K562 (cell line): ENCODE data around the gene PRKAA1. TPM values are rescaled to one million over a fixed set of nuclear protein-coding genes. Genes with fewer than 3 reads are reported as not detected.

Source experiments
- ATAC-seq: fragments of 200-7000 bp; cut with Tn5 transposase; 3 replicates; pipeline ENCODE4 v1.9.1; 2020; ENCODE audit warnings: moderate library complexity
- BruUV-seq: library from RNA; stranded (reverse); fragments of 400-500 nt; replicated peaks from 2 replicates; lab custom pipeline; 2021; lab: Mats Ljungman, UMichigan
- CTCF ChIA-PET: fragments of 300-600 bp; formaldehyde crosslinking; extraction: SDS; loops from one replicate; lab custom pipeline; 2021; ENCODE audit warnings: low intra/inter-chr PET ratio; lab: Yijun Ruan, JAX
- POLR2A ChIA-PET: fragments of 300-600, 350-650 bp; sonication (Branson Sonifier 250); formaldehyde crosslinking; extraction: SDS; loops from one replicate; lab custom pipeline; 2021; ENCODE audit warnings: antibody characterized with exemption, inconsistent platforms; lab: Yijun Ruan, JAX
- DNase-seq, 4 experiments: peaks; one replicate each; pipeline versions ENCODE4 v3.0.0 to v3.0.0-alpha.2; 2011 to 2018; ENCODE audit warnings: low spot score in 3 of 4, mixed read lengths in 3 of 4; ENCODE audit errors: extremely low read depth in 1 of 4
- FAIRE-seq: peaks from 2 replicates; lab custom pipeline; 2011; peaks lifted over from hg19 to GRCh38; lab: Jason Lieb, UNC
- H2AFZ ChIP-seq: 2 replicates; pipeline ENCODE4 v1.6.0; 2011; ENCODE audit warnings: low read depth, low read length, control low read depth, inconsistent platforms
- H3K27ac ChIP-seq: fragments of 200-600 bp; 3 replicates; pipeline ENCODE4 v1.8.0; 2011; ENCODE audit warnings: low read depth, mild to moderate bottlenecking, control low read depth, inconsistent platforms, low read length, moderate library complexity, mixed read lengths; ENCODE audit errors: extremely low read depth
- H3K27me3 ChIP-seq, 2 experiments: fragments of 300-600 bp in 1 of 2; 2 replicates in 1 of 2; 3 replicates in 1 of 2; pipeline versions ENCODE4 v1.6.0 to v1.8.0; 2011; ENCODE audit warnings: inconsistent platforms in 2 of 2, low read length in 2 of 2, mild to moderate bottlenecking in 1 of 2, mixed read lengths in 1 of 2, moderate library complexity in 1 of 2; ENCODE audit not compliant: control insufficient read depth in 2 of 2, insufficient read depth in 2 of 2
- H3K36me3 ChIP-seq: fragments of 300-600 bp; 3 replicates; pipeline ENCODE4 v1.8.0; 2011; ENCODE audit warnings: mild to moderate bottlenecking, low read length, inconsistent platforms; ENCODE audit not compliant: control insufficient read depth, insufficient read depth
- H3K4me1 ChIP-seq, 2 experiments: fragments of 200-600 bp in 1 of 2; replicated peaks in 1 of 2; 2 replicates in 1 of 2; 3 replicates in 1 of 2; pipeline versions ENCODE4 v1.5.1 to v1.8.0; 2011; ENCODE audit warnings: inconsistent platforms in 2 of 2, low read length in 2 of 2, mild to moderate bottlenecking in 1 of 2, mixed read lengths in 1 of 2, moderate library complexity in 1 of 2; ENCODE audit not compliant: control insufficient read depth in 2 of 2, insufficient read depth in 2 of 2
- H3K4me2 ChIP-seq: 2 replicates; pipeline ENCODE4 v1.6.1; 2011; ENCODE audit warnings: low read length, control low read depth, inconsistent platforms, mixed read lengths; ENCODE audit not compliant: insufficient read depth
- H3K4me3 ChIP-seq: fragments of 200-600 bp; sonication (generic), shearing (Covaris generic); 2 replicates; pipeline ENCODE4 v1.5.1; 2016; ENCODE audit warnings: control low read depth, inconsistent platforms
- H3K79me2 ChIP-seq: fragments of 200-600 bp; 3 replicates; pipeline ENCODE4 v1.8.0; 2011; ENCODE audit warnings: low read length, inconsistent platforms; ENCODE audit not compliant: control insufficient read depth, insufficient read depth
- H3K9ac ChIP-seq, 2 experiments: 2 replicates each; pipeline versions ENCODE4 v1.6.0 to v1.6.1; 2011; ENCODE audit warnings: low read depth in 2 of 2, low read length in 2 of 2, control low read depth in 1 of 2, inconsistent platforms in 1 of 2, mild to moderate bottlenecking in 1 of 2, mixed read lengths in 1 of 2; ENCODE audit not compliant: insufficient read depth in 1 of 2
- H3K9me1 ChIP-seq: one replicate; pipeline ENCODE4 v1.6.0; 2011; ENCODE audit warnings: inconsistent platforms, mild to moderate bottlenecking, low read length, moderate library complexity; ENCODE audit not compliant: control insufficient read depth, insufficient read depth
- H3K9me3 ChIP-seq: replicated peaks from 2 replicates; pipeline ENCODE4 v1.5.1; 2011; ENCODE audit warnings: low read depth, low read length, inconsistent platforms; ENCODE audit not compliant: control insufficient read depth, insufficient read depth
- H4K20me1 ChIP-seq: replicated peaks from 2 replicates; pipeline ENCODE4 v1.6.1; 2011; ENCODE audit warnings: low read length, inconsistent platforms, mixed read lengths; ENCODE audit not compliant: control insufficient read depth, insufficient read depth
- ARID3A ChIP-seq: IDR thresholded peaks from 2 replicates; pipeline ENCODE4 v1.6.1; 2012; ENCODE audit warnings: low read depth, low read length, improper control_type of control experiment, borderline replicate concordance
- CREB3 ChIP-seq: fragments of 450-650 bp; conservative IDR thresholded peaks from 2 replicates; pipeline ENCODE4 v1.6.1; 2016; ENCODE audit warnings: missing genetic modification characterization, low read depth, mild to moderate bottlenecking, missing compliant biosample characterization, moderate library complexity
- FOXA3 ChIP-seq, 2 experiments: fragments of 450-650 bp in 1 of 2; sonication (generic) in 1 of 2; formaldehyde crosslinking; IDR thresholded peaks in 1 of 2; conservative IDR thresholded peaks in 1 of 2; 2 replicates each; pipeline versions ENCODE4 v1.4.0 to v1.8.0; 2020 to 2022; ENCODE audit warnings: mild to moderate bottlenecking in 2 of 2, missing genetic modification reagents in 1 of 2
- FOXJ2 ChIP-seq: fragments of 200-800 bp; sonication (Bioruptor generic); IDR thresholded peaks from 2 replicates; pipeline ENCODE4 v1.6.1; 2016; ENCODE audit warnings: missing genetic modification characterization, missing compliant biosample characterization
- L3MBTL2 ChIP-seq: fragments of 450-650 bp; IDR thresholded peaks from 2 replicates; pipeline ENCODE4 v1.6.1; 2016; ENCODE audit warnings: mild to moderate bottlenecking, moderate library complexity
- MEF2A ChIP-seq: IDR thresholded peaks from 2 replicates; pipeline ENCODE4 v1.6.1; 2011; ENCODE audit warnings: low read depth, mild to moderate bottlenecking, low read length, moderate library complexity; ENCODE audit not compliant: control insufficient read depth
- MNT ChIP-seq, 2 experiments: fragments of 450-650 bp; conservative IDR thresholded peaks; 2 replicates each; pipeline ENCODE4 v1.6.1; 2017; ENCODE audit warnings: mild to moderate bottlenecking in 2 of 2, moderate library complexity in 2 of 2
- PRPF4 ChIP-seq: fragments of 200-400 bp; formaldehyde crosslinking; IDR thresholded peaks from one replicate; pipeline ENCODE4 v1.6.1; 2017; ENCODE audit warnings: low read length, low read depth, mild to moderate bottlenecking; ENCODE audit not compliant: insufficient read depth, poor library complexity, severe bottlenecking
- SMARCA4 ChIP-seq: fragments of 450-650 bp; IDR thresholded peaks from 2 replicates; pipeline ENCODE4 v1.6.1; 2016
- SP1 ChIP-seq: sonication (generic); formaldehyde crosslinking; IDR thresholded peaks from 2 replicates; pipeline ENCODE4 v1.8.1; 2022; ENCODE audit warnings: mild to moderate bottlenecking, missing genetic modification reagents
- TARDBP ChIP-seq: fragments of 450-650 bp; IDR thresholded peaks from 2 replicates; pipeline ENCODE4 v1.6.1; 2016
- ZNF395 ChIP-seq: fragments of 200-800 bp; sonication (Bioruptor generic); IDR thresholded peaks from 2 replicates; pipeline ENCODE4 v1.6.1; 2017; ENCODE audit warnings: missing genetic modification characterization, missing compliant biosample characterization
- WGBS: fragments of 100-300 bp; shearing (Covaris generic); methylation state at CpG from one replicate; pipeline ENCODE4 v1.1.6; 2016; ENCODE audit warnings: low coverage, mixed read lengths; ENCODE audit not compliant: insufficient coverage; ENCODE audit errors: missing lambda C conversion rate; 5-methylcytosine and 5-hydroxymethylcytosine counted together
- in situ Hi-C: fragments of 300-500 bp; cut with MboI; formaldehyde crosslinking; loops from 4 replicates; pipeline ENCODE4 v1.15.0; 2018; ENCODE audit warnings: inconsistent platforms, mixed read lengths
- intact Hi-C: fragments of 100-400 bp; cut with micrococcal nuclease; formaldehyde crosslinking; loops from 2 replicates; pipeline ENCODE4 v1.14.2; 2022
- polyA plus RNA-seq, 8 experiments: library from polyadenylated mRNA; depleted of rRNA in 4 of 8; stranded (reverse) in 5 of 8; unstranded in 3 of 8; fragments of >200 nt; fragmentation: Nextera tagmentation in 2 of 8; fragmentation: Illumina TruSeq in 1 of 8; extraction: Ambion mirVana in 2 of 8; extraction: Trizol in 1 of 8; gene quantifications; 2 replicates each; pipeline versions ENCODE4 v1.2.1 to v1.2.3, GENCODE V29; 2011 to 2014; ENCODE audit warnings: inconsistent platforms in 1 of 8, missing spikeins in 1 of 8
- total RNA-seq, 7 experiments: library from RNA; depleted of rRNA in 6 of 7; stranded (reverse); fragments of >200 nt in 6 of 7; fragmentation: Illumina TruSeq in 2 of 7; extraction: Trizol in 2 of 7; gene quantifications; 2 replicates each; pipeline versions ENCODE4 v1.2.1 to v1.2.3, GENCODE V29; 2011 to 2021; ENCODE audit warnings: low replicate concordance in 1 of 7

The PRKAA1 gene
- total and polyA plus RNA-seq, 9 of the 15 experiments (the other 6 are each of a cell fraction or from before 2014, with no cell fraction given), result 24.5 to 84.0 (median 51.4) TPM

- no peak for TF ChIP-seq SP1
Observed at GRCh38 chr5:40755093-40755406, 43.1 kb downstream of the PRKAA1 start (continued).

GRCh38 chr5:40754381-40755092, 43.6 kb downstream of the PRKAA1 start:
- 8% methylated on average over 6 of the region's 6 CpGs for WGBS
- CTCF ChIA-PET, result interaction anchor here (0.6 to 3.0 kb wide), 3 partner anchors 33 to 1160 kb away, joined by 3 to 25 read pairs (median 4); no protein-coding TSS in a partner anchor
- no peaks in the 10 kb centered on the region for H3K27me3 ChIP-seq
- peak in 2 of 4 experiments; percentile 26 to 29 for DNase-seq
- no peaks in the 10 kb centered on the region for H3K9me3 ChIP-seq
- H3K27ac ChIP-seq, result peak overlapping the region; percentile 69; the same call in 2 of the 3 replicates
- peaks cover 31% of the 10 kb centered on the region for H3K79me2 ChIP-seq
- intact Hi-C loops, result loop anchor here (1.0 to 2.0 kb wide), 3 partner anchors 48 to 125 kb away; partner anchors contain the start of gene RPL37
- peaks cover 6% of the 10 kb centered on the region; the same call in 2 of the 3 replicates for H3K36me3 ChIP-seq
- no peaks in the 10 kb centered on the region for H3K9me1 ChIP-seq
- peak overlapping the region; percentile 80 for H2AFZ ChIP-seq
- in situ Hi-C loops, result loop anchor here (5.0 kb wide), 1 partner anchor 123 kb away; no protein-coding TSS in a partner anchor
- peak overlapping the region; percentile 68 for H3K4me3 ChIP-seq
- peaks cover 9 to 12% of the 10 kb centered on the region in 2 experiments; a peak in 3 of 5 replicates for H3K4me1 ChIP-seq
- POLR2A ChIA-PET, result interaction anchor here (0.7 to 1.6 kb wide), 5 partner anchors 11 to 161 kb away, joined by 3 to 5 read pairs (median 4); no protein-coding TSS in a partner anchor
- peak overlapping the region; percentile 91 for H3K4me2 ChIP-seq
- BruUV-seq, result TSS peak; percentile 29
- H4K20me1 ChIP-seq, result no peaks in the 10 kb centered on the region
- ATAC-seq, result peak; percentile 0; the same call in 1 of the 3 replicates
- peak overlapping the region in 1 of 2 experiments; percentile 79; a peak in 2 of 4 replicates for H3K9ac ChIP-seq
- no peak for FAIRE-seq
- TF ChIP-seq FOXJ2 (tag) (0 out of 2 replicates have a peak, but pooled peaks have one; percentile 21), CREB3 (tag) (peak; percentile 42; the same call in 1 of the 2 replicates), MNT (conservative IDR thresholded peaks at IDR 0.05) (peak in 1 of 2 experiments; percentile 22; a peak in 2 of 4 replicates), PRPF4 (no peak), TARDBP (no peak), SMARCA4 (0 out of 2 replicates have a peak, but pooled peaks have one; percentile 29), ZNF395 (CRISPR knock-in tag) (no peak), L3MBTL2 (peak; percentile 62; the same call in 1 of the 2 replicates), MEF2A (0 out of 2 replicates have a peak, but pooled peaks have one; percentile 4), FOXA3 (CRISPR knock-in tag; conservative IDR thresholded peaks at IDR 0.05 in 1 of 2, IDR thresholded peaks at IDR 0.05 in 1 of 2) (peak; percentile 86 to 94), ARID3A (0 out of 2 replicates have a peak, but pooled peaks have one; percentile 16)
